Measurements from ENCODE around the gene AOX1. TPM values are rescaled to one million over a fixed set of nuclear protein-coding genes. Genes with fewer than 3 reads are reported as not detected.

Gene AOX1
- total and polyA plus RNA-seq, 9 of the 15 experiments (the other 6 are each of a cell fraction or from before 2014, with no cell fraction given): 0.10 to 0.55 (median 0.20) TPM; not detected in 6

GRCh38 chr2:200592406-200593075 is 6.7 kb downstream of the AOX1 start (continued):
- no peak for TF ChIP-seq ZNF124 (CRISPR knock-in tag; IDR thresholded peaks at IDR 0.05)
- TF ChIP-seq EHMT2 (IDR thresholded peaks at IDR 0.05): peak; percentile 93
- no peak for TF ChIP-seq NONO (IDR thresholded peaks at IDR 0.05; ENCODE audit: low read depth in 2 of 2, low read length in 1 of 2)
- TF ChIP-seq ZBTB17 (CRISPR knock-in tag; IDR thresholded peaks at IDR 0.05): no peak

- H3K79me2 ChIP-seq (ENCODE audit: control insufficient read depth, insufficient read depth, low read length): no peaks in the 10 kb centered on the region
- H3K36me3 ChIP-seq (ENCODE audit: control insufficient read depth, insufficient read depth, low read length): no peaks in the 10 kb centered on the region
- no peak overlapping the region for H3K4me3 ChIP-seq
- FAIRE-seq (no peak), DNase-seq (ENCODE audit: extremely low read depth in 1 of 4, low spot score in 3 of 4) (no peak), ATAC-seq (no peak)
- H3K4me1 ChIP-seq (replicated peaks in 1 of 2; ENCODE audit: control insufficient read depth in 2 of 2, insufficient read depth in 2 of 2, low read length in 2 of 2): no peaks in the 10 kb centered on the region
- no peak overlapping the region for H3K4me2 ChIP-seq (ENCODE audit: insufficient read depth, low read length)
- intact Hi-C loops (cut with micrococcal nuclease): loop anchor here (10.0 kb wide), 1 partner anchor 609 kb away; no protein-coding TSS in a partner anchor
- TF ChIP-seq RBBP5 (IDR thresholded peaks at IDR 0.05; ENCODE audit: borderline replicate concordance, insufficient read depth, low read length, poor library complexity, severe bottlenecking) (no peak), NR1H2 (CRISPR knock-in tag; IDR thresholded peaks at IDR 0.05) (no peak), L3MBTL2 (IDR thresholded peaks at IDR 0.05) (no peak), RAD51 (IDR thresholded peaks at IDR 0.05; ENCODE audit: borderline replicate concordance, low read depth) (no peak), ELF2 (CRISPR knock-in tag; IDR thresholded peaks at IDR 0.05) (no peak), LCOR (CRISPR knock-in tag; IDR thresholded peaks at IDR 0.05) (no peak), JUND (IDR thresholded peaks at IDR 0.05; ENCODE audit: borderline replicate concordance, low read depth, low read length) (no peak), JUND (tag; IDR thresholded peaks at IDR 0.05; ENCODE audit: borderline replicate concordance, low read depth, low read length) (no peak), ZNF347 (CRISPR knock-in tag; IDR thresholded peaks at IDR 0.05; ENCODE audit: low read depth) (no peak), VEZF1 (CRISPR knock-in tag; IDR thresholded peaks at IDR 0.05) (no peak), CXXC5 (CRISPR knock-in tag; IDR thresholded peaks at IDR 0.05) (no peak), ZNF165 (CRISPR knock-in tag; IDR thresholded peaks at IDR 0.05; ENCODE audit: borderline replicate concordance) (no peak), CHD1 (IDR thresholded peaks at IDR 0.05; ENCODE audit: low read length) (no peak), ZFP91 (CRISPR knock-in tag; IDR thresholded peaks at IDR 0.05) (no peak)
- CTCF ChIA-PET (ENCODE audit: low intra/inter-chr PET ratio): no interaction called here
- H4K20me1 ChIP-seq (replicated peaks; ENCODE audit: control insufficient read depth, insufficient read depth, low read length): no peaks in the 10 kb centered on the region
- POLR2A ChIA-PET: no interaction called here
- no peak overlapping the region for H3K9ac ChIP-seq (ENCODE audit: insufficient read depth in 1 of 2, low read depth in 2 of 2, low read length in 2 of 2)
- H3K9me1 ChIP-seq (ENCODE audit: control insufficient read depth, insufficient read depth, low read length): no peaks in the 10 kb centered on the region
- BruUV-seq (replicated peaks): no TSS peak
- no peak overlapping the region for H3K27ac ChIP-seq (ENCODE audit: extremely low read depth, low read depth, low read length)
- no peaks in the 10 kb centered on the region; a peak in 1 of 5 replicates for H3K27me3 ChIP-seq (ENCODE audit: control insufficient read depth in 2 of 2, insufficient read depth in 2 of 2, low read length in 2 of 2)
- H3K9me3 ChIP-seq (replicated peaks; ENCODE audit: control insufficient read depth, insufficient read depth, low read depth, low read length): no peaks in the 10 kb centered on the region
- in situ Hi-C loops (cut with MboI): no loop called here
- H2AFZ ChIP-seq (ENCODE audit: low read depth, low read length): no peak overlapping the region
- 0% methylated on average over 1 of the region's 1 CpG for WGBS (ENCODE audit: insufficient coverage, low coverage, missing lambda C conversion rate)
Measured at GRCh38 chr2:200593905-200594304, 8.1 kb downstream of the AOX1 start.

Measured in K562 (cell line).